BLaER1 treated with 17β-estradiol and CSF1 and Interleukin-3, amounts not matched to agents 10 nM and 100 nM (cell line): ENCODE results near the gene HS3ST5.
"Not testable (repeated sequence)": the region's sequence is repeated elsewhere in the genome, so short reads cannot be mapped to it uniquely, and the experiment has no call there.

Source experiments
- H3K27ac ChIP-seq, 11 experiments: shearing (Covaris generic); formaldehyde crosslinking; 2 replicates each; pipeline ENCODE4 v1.8.1; 2022
- H3K27me3 ChIP-seq, 11 experiments: shearing (Covaris generic); formaldehyde crosslinking; 2 replicates each; pipeline ENCODE4 v1.8.1; 2022
- H3K36me3 ChIP-seq, 11 experiments: shearing (Covaris generic); formaldehyde crosslinking; 2 replicates each; pipeline ENCODE4 v1.8.1; 2022
- H3K4me1 ChIP-seq, 10 experiments: shearing (Covaris generic); formaldehyde crosslinking; 2 replicates each; pipeline ENCODE4 v1.8.1; 2022
- H3K4me2 ChIP-seq, 11 experiments: shearing (Covaris generic); formaldehyde crosslinking; 2 replicates each; pipeline ENCODE4 v1.8.1; 2022
- H3K4me3 ChIP-seq, 10 experiments: shearing (Covaris generic); formaldehyde crosslinking; 2 replicates each; pipeline ENCODE4 v1.8.1; 2022
- H3K9ac ChIP-seq, 11 experiments: shearing (Covaris generic); formaldehyde crosslinking; 2 replicates each; pipeline ENCODE4 v1.8.1; 2022
- H3K9me3 ChIP-seq, 11 experiments: shearing (Covaris generic); formaldehyde crosslinking; replicated peaks in 1 of 11; 2 replicates each; pipeline ENCODE4 v1.8.1; 2022
- H4K20me1 ChIP-seq, 11 experiments: shearing (Covaris generic); formaldehyde crosslinking; 2 replicates each; pipeline ENCODE4 v1.8.1; 2022
- Cebpa-rat ChIP-seq, 11 experiments: shearing (Covaris generic); IDR thresholded peaks; 2 replicates each; pipeline ENCODE4 v1.8.1; 2022

HS3ST5 gene

GRCh38 chr6:114342086-114342825 lies 567 bp downstream of the HS3ST5 start:
- Histone ChIP-seq H3K36me3 (no peaks in the 10 kb centered on the region), H3K27ac (peak overlapping the region in 1 of 11 experiments; percentile 31; a peak in 2 of 22 replicates), H3K9ac (peak overlapping the region; percentile 49 to 77 (median 63); a peak in 20 of 22 replicates), H3K27me3 (peaks cover 17 to 40% (median 30%) of the 10 kb centered on the region in 11 experiments), H3K9me3 (no peaks in the 10 kb centered on the region), H4K20me1 (peaks cover 0 to 8% (median 0%) of the 10 kb centered on the region in 11 experiments; a peak in 3 of 22 replicates), H3K4me3 (peak overlapping the region; percentile 70 to 83 (median 75)), H3K4me2 (peak overlapping the region; percentile 92 to 100 (median 99)), H3K4me1 (peaks cover 6 to 19% (median 13%) of the 10 kb centered on the region in 10 experiments; a peak in 15 of 20 replicates)
- no peak for TF ChIP-seq Cebpa-rat (IDR thresholded peaks at IDR 0.05)

- H3K4me2 ChIP-seq, result no peak overlapping the region
- TF ChIP-seq Cebpa-rat (IDR thresholded peaks at IDR 0.05), result no peak
These were observed 3.1 kb downstream of the HS3ST5 start for GRCh38 chr6:114339706-114340105.

GRCh38 chr6:114334237-114334636 lies 8.6 kb downstream of the HS3ST5 start:
- Histone ChIP-seq H3K36me3 (no peaks in the 10 kb centered on the region), H3K4me1 (no peaks in the 10 kb centered on the region), H3K4me2 (no peak overlapping the region), H3K27me3 (no peaks in the 10 kb centered on the region), H3K27ac (no peak overlapping the region), H3K9ac (no peak overlapping the region), H4K20me1 (no peaks in the 10 kb centered on the region), H3K4me3 (no peak overlapping the region), H3K9me3 (no peaks in the 10 kb centered on the region)
- no peak for TF ChIP-seq Cebpa-rat (IDR thresholded peaks at IDR 0.05)

More at GRCh38 chr6:114339706-114340105, 3.1 kb downstream of the HS3ST5 start:
- no peaks in the 10 kb centered on the region for H3K9me3 ChIP-seq
- no peak overlapping the region for H3K9ac ChIP-seq
- peaks cover 6 to 19% (median 9%) of the 10 kb centered on the region in 10 experiments; a peak in 14 of 20 replicates for H3K4me1 ChIP-seq
- H3K27me3 ChIP-seq, result peaks cover 17 to 40% (median 30%) of the 10 kb centered on the region in 11 experiments
- H3K36me3 ChIP-seq, result no peaks in the 10 kb centered on the region
- H3K4me3 ChIP-seq, result no peak overlapping the region
- no peak overlapping the region for H3K27ac ChIP-seq
- peaks cover 0 to 8% (median 0%) of the 10 kb centered on the region in 11 experiments; a peak in 2 of 22 replicates for H4K20me1 ChIP-seq

- no peak overlapping the region for H3K9ac ChIP-seq
- no peaks in the 10 kb centered on the region for H3K36me3 ChIP-seq
- no peaks in the 10 kb centered on the region for H3K9me3 ChIP-seq
- no peaks in the 10 kb centered on the region for H3K4me1 ChIP-seq
- H3K4me2 ChIP-seq, result no peak overlapping the region
- TF ChIP-seq Cebpa-rat (IDR thresholded peaks at IDR 0.05), result no peak
- no peaks in the 10 kb centered on the region for H4K20me1 ChIP-seq
- H3K27ac ChIP-seq, result no peak overlapping the region
- no peak overlapping the region for H3K4me3 ChIP-seq
- no peaks in the 10 kb centered on the region for H3K27me3 ChIP-seq
These were observed 15.7 kb downstream of the HS3ST5 start for GRCh38 chr6:114327074-114327473.

- Histone ChIP-seq H3K27me3 (no peaks in the 10 kb centered on the region), H3K27ac (no peak overlapping the region), H3K9me3 (no peaks in the 10 kb centered on the region), H3K4me1 (no peaks in the 10 kb centered on the region), H3K36me3 (no peaks in the 10 kb centered on the region), H3K9ac (no peak overlapping the region), H3K4me3 (no peak overlapping the region), H3K4me2 (no peak overlapping the region), H4K20me1 (no peaks in the 10 kb centered on the region)
- no peak for TF ChIP-seq Cebpa-rat (IDR thresholded peaks at IDR 0.05)
These were observed 19.0 kb downstream of the HS3ST5 start for GRCh38 chr6:114323784-114324183.

- Histone ChIP-seq H3K4me2 (no peak overlapping the region), H3K27ac (no peak overlapping the region), H3K4me3 (no peak overlapping the region), H3K27me3 (no peaks in the 10 kb centered on the region), H3K9ac (no peak overlapping the region), H3K4me1 (peaks cover 0 to 11% (median 0%) of the 10 kb centered on the region in 10 experiments; a peak in 4 of 20 replicates), H3K36me3 (no peaks in the 10 kb centered on the region), H3K9me3 (no peaks in the 10 kb centered on the region), H4K20me1 (no peaks in the 10 kb centered on the region)
- TF ChIP-seq Cebpa-rat (IDR thresholded peaks at IDR 0.05), result no peak
These were observed 23.1 kb downstream of the HS3ST5 start for GRCh38 chr6:114319749-114320148.

- no peak for TF ChIP-seq Cebpa-rat (IDR thresholded peaks at IDR 0.05)
These were observed 26.8 kb downstream of the HS3ST5 start for GRCh38 chr6:114315831-114316595.

GRCh38 chr6:114313816-114314215 lies 29.0 kb downstream of the HS3ST5 start:
- H4K20me1 ChIP-seq, H3K9me3 ChIP-seq, H3K36me3 ChIP-seq, H3K27me3 ChIP-seq, H3K9ac ChIP-seq, H3K4me2 ChIP-seq, H3K4me3 ChIP-seq, H3K27ac ChIP-seq: not testable (repeated sequence)
- peaks cover 0 to 11% (median 0%) of the 10 kb centered on the region in 10 experiments; a peak in 4 of 20 replicates for H3K4me1 ChIP-seq

More at GRCh38 chr6:114315831-114316595, 26.8 kb downstream of the HS3ST5 start:
- Histone ChIP-seq H3K9me3 (no peaks in the 10 kb centered on the region), H3K9ac (no peak overlapping the region), H3K27ac (no peak overlapping the region), H3K4me2 (peak overlapping the region in 2 of 11 experiments; percentile 13 to 14; a peak in 3 of 22 replicates), H4K20me1 (no peaks in the 10 kb centered on the region), H3K4me1 (peaks cover 0 to 11% (median 0%) of the 10 kb centered on the region in 10 experiments; a peak in 4 of 20 replicates), H3K36me3 (no peaks in the 10 kb centered on the region), H3K27me3 (no peaks in the 10 kb centered on the region), H3K4me3 (no peak overlapping the region)

- Histone ChIP-seq H3K4me3 (no peak overlapping the region), H3K4me1 (peaks cover 0 to 11% (median 0%) of the 10 kb centered on the region in 10 experiments; a peak in 4 of 20 replicates), H3K27me3 (no peaks in the 10 kb centered on the region), H3K36me3 (no peaks in the 10 kb centered on the region), H3K27ac (no peak overlapping the region), H3K9me3 (no peaks in the 10 kb centered on the region), H3K9ac (no peak overlapping the region), H3K4me2 (no peak overlapping the region), H4K20me1 (no peaks in the 10 kb centered on the region)
- TF ChIP-seq Cebpa-rat (IDR thresholded peaks at IDR 0.05), result no peak
These were observed 29.9 kb downstream of the HS3ST5 start for GRCh38 chr6:114312931-114313330.
